ENCODE measurements around the gene DTX3. TPM values are rescaled to one million over a fixed set of nuclear protein-coding genes. Genes with fewer than 3 reads are reported as not detected.

DTX3 gene
- total RNA-seq, 1 experiment from 2014 or later = 18.1 TPM

DNA sequence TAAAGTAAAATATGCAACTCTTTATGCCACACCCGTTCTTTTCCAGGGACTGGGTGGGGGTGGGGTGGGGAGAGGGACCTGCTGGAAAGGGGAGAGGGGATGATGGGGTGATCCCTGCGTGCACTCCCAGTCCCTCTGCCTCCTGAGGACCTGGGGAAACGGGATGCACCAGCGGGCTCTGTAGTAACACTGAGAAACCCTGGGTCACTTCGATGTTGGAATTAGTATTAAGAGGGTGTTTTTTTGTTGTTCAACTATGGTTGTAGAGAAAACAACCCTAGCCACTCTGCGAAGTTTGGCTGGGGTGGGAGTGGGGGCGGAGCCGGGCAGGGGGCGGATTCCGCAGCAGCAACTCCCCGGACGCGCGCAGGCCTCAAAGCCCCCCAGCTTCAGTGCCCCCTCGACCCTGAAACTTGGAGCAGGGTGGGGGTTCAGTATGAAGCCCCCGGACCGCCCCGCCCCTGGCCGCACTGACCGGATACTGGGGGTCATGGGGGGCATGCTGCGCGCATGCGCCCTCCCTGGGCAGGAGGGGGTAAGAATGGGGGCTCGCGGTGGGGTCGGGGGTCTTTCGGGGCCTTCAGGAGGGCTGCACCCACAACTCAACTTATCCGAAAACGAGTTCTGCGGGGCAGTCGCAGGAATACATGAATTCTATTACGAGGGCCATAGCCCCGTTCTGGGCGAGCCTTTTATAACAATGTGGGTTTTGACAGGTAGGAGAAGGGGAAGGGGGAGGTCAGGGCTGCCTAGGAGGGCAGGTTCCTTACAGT is 5.3 kb downstream of the DTX3 start:
- no peaks in the 10 kb centered on the region for H3F3A ChIP-seq (ENCODE audit: insufficient read depth, low read depth)
- no peaks in the 10 kb centered on the region for H4K20me1 ChIP-seq (ENCODE audit: insufficient read depth)
- no peak overlapping the region for H3K4me2 ChIP-seq
- H2AFZ ChIP-seq = no peak overlapping the region
- H3K4me3 ChIP-seq = no peak overlapping the region
- H3K9me3 ChIP-seq (ENCODE audit: insufficient read depth, low read depth) = no peaks in the 10 kb centered on the region
- BruUV-seq (replicated peaks) = no TSS peak
- no peaks in the 10 kb centered on the region for H3K4me1 ChIP-seq (replicated peaks; ENCODE audit: insufficient read depth)
- H3K27me3 ChIP-seq (ENCODE audit: insufficient read depth, low read depth) = peaks cover 67% of the 10 kb centered on the region
- H3K27ac ChIP-seq = no peak overlapping the region
- H3K79me2 ChIP-seq (ENCODE audit: low read depth) = no peaks in the 10 kb centered on the region
- intact Hi-C loops (cut with micrococcal nuclease; ENCODE audit: unreplicated experiment) = no loop called here
- ChIA-PET CTCF (interaction anchor here (0.6 kb wide), 1 partner anchor 29 kb away, joined by 3 read pairs; no protein-coding TSS in a partner anchor), POLR2A (ENCODE audit: unreplicated experiment) (no interaction called here)
- no peak for DNase-seq
- H3K9me2 ChIP-seq (ENCODE audit: insufficient read depth) = no peaks in the 10 kb centered on the region
- H3K36me3 ChIP-seq (ENCODE audit: low read depth) = no peaks in the 10 kb centered on the region
- TF ChIP-seq, protein P1, sequence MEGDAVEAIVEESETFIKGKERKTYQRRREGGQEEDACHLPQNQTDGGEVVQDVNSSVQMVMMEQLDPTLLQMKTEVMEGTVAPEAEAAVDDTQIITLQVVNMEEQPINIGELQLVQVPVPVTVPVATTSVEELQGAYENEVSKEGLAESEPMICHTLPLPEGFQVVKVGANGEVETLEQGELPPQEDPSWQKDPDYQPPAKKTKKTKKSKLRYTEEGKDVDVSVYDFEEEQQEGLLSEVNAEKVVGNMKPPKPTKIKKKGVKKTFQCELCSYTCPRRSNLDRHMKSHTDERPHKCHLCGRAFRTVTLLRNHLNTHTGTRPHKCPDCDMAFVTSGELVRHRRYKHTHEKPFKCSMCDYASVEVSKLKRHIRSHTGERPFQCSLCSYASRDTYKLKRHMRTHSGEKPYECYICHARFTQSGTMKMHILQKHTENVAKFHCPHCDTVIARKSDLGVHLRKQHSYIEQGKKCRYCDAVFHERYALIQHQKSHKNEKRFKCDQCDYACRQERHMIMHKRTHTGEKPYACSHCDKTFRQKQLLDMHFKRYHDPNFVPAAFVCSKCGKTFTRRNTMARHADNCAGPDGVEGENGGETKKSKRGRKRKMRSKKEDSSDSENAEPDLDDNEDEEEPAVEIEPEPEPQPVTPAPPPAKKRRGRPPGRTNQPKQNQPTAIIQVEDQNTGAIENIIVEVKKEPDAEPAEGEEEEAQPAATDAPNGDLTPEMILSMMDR (conservative IDR thresholded peaks at IDR 0.05) = no peak
- no peak for TF ChIP-seq EZH2 (IDR thresholded peaks at IDR 0.05; ENCODE audit: low read depth)

DNA sequence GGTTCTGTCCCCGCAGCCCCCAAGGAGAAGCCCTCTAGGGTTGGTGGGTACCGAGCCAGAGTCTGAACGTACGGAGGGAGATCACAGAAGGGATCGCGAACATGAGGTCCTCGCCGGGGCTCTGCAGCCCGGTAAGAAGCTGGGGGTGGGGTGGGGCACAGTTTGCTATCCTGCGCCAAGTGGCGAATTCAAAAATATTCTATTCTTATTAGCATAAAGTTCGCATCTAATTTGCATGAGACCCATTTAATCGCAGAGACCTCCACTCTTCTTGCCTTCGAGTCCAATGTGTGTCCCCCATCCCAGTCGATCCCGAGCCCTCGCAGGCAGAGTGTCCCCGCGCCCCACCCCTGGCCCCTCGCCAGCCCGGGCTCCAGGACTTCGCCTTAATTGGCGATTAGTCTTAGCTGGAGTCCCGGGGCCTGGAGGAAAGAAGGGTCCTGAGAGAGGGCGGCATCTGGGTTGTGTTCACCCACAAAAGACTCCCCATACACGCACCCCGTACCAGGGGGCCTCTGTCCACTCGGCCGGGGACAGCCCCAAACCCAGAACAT is 6.0 kb downstream of the DTX3 start:
- Histone ChIP-seq H3K4me3 (no peak overlapping the region), H3K9me2 (ENCODE audit: insufficient read depth) (no peaks in the 10 kb centered on the region), H3K36me3 (ENCODE audit: low read depth) (no peaks in the 10 kb centered on the region), H3K4me2 (no peak overlapping the region), H4K20me1 (ENCODE audit: insufficient read depth) (no peaks in the 10 kb centered on the region), H3K27ac (no peak overlapping the region), H2AFZ (no peak overlapping the region), H3F3A (ENCODE audit: insufficient read depth, low read depth) (no peaks in the 10 kb centered on the region), H3K27me3 (ENCODE audit: insufficient read depth, low read depth) (peaks cover 68% of the 10 kb centered on the region), H3K9me3 (ENCODE audit: insufficient read depth, low read depth) (no peaks in the 10 kb centered on the region), H3K4me1 (replicated peaks; ENCODE audit: insufficient read depth) (no peaks in the 10 kb centered on the region), H3K79me2 (ENCODE audit: low read depth) (no peaks in the 10 kb centered on the region)
- ChIA-PET POLR2A (ENCODE audit: unreplicated experiment) (no interaction called here), CTCF (no interaction called here)
- intact Hi-C loops (cut with micrococcal nuclease; ENCODE audit: unreplicated experiment) = no loop called here
- no peak for DNase-seq
- no TSS peak for BruUV-seq (replicated peaks)
- TF ChIP-seq, protein P1 (conservative IDR thresholded peaks at IDR 0.05) = no peak
- no peak for TF ChIP-seq EZH2 (IDR thresholded peaks at IDR 0.05; ENCODE audit: low read depth)

DNA sequence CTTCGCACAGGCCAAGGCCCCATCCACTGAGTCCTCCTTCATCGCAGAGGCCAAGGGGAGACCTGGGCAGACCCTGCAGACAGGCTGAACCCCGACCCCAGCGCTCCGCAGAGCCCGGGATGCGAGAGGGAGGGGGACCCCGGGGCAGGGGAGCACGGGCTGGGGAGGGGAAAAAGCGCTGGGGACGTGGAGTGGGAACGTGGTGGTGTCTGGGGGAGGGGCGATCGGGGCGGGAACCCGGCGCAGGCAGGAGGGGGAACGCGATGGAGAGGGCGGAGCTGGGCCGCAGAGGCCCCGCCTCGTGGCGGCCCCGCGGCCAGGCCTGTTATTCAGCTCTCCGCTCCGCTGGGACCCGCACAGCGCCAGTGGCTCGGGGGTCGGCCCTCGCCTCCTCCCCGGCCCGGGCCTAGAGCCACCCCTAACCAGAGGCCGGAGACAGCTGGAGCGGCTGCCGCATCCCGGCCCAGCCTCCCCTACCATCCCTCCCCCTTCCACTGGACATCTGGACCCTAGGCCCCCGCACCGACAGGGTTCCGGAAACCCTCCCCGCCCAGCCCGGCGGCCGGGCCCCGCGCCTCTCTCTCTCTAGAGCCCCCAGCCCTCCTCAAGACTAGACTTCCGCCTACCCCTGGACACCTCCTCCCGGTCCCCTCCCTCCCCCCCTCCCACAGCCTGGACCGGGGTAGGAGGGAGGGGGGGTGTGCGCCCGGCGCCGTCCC is 6.6 kb downstream of the DTX3 start, which contains the start of gene ARHGEF25:
Gene ARHGEF25 (plus strand): TSS at position 328 of the 719 bp plus-strand sequence. CDS start 460 bp downstream, outside the sequence.
- Histone ChIP-seq H3K79me2 (ENCODE audit: low read depth) (no peaks in the 10 kb centered on the region), H3K27ac (no peak within 1 kb of the TSS), H3F3A (ENCODE audit: insufficient read depth, low read depth) (no peaks in the 10 kb centered on the region), H3K4me3 (no peak within 1 kb of the TSS), H3K4me2 (no peak within 1 kb of the TSS), H3K36me3 (ENCODE audit: low read depth) (no peaks in the 10 kb centered on the region), H3K9me3 (ENCODE audit: insufficient read depth, low read depth) (no peaks in the 10 kb centered on the region), H3K9me2 (ENCODE audit: insufficient read depth) (no peaks in the 10 kb centered on the region), H3K4me1 (replicated peaks; ENCODE audit: insufficient read depth) (no peaks in the 10 kb centered on the region), H3K27me3 (ENCODE audit: insufficient read depth, low read depth) (peaks cover 70% of the 10 kb centered on the region), H2AFZ (no peak within 1 kb of the TSS), H4K20me1 (ENCODE audit: insufficient read depth) (no peaks in the 10 kb centered on the region)
- ChIA-PET CTCF (no interaction called here), POLR2A (ENCODE audit: unreplicated experiment) (interaction anchor here (0.6 kb wide), 1 partner anchor 26 kb away, joined by 7 read pairs; no protein-coding TSS in a partner anchor)
- DNase-seq = peak in 1 of 2 experiments; percentile 31
- TF ChIP-seq, protein P1 (conservative IDR thresholded peaks at IDR 0.05) = no peak
- no peak for TF ChIP-seq EZH2 (IDR thresholded peaks at IDR 0.05; ENCODE audit: low read depth)
- BruUV-seq (replicated peaks) = no TSS peak
- intact Hi-C loops (cut with micrococcal nuclease; ENCODE audit: unreplicated experiment) = no loop called here

Data from PC-9 (cell line).